Measurements from ENCODE around the gene RUSF1. TPM values are rescaled to one million over a fixed set of nuclear protein-coding genes. Genes with fewer than 3 reads are reported as not detected.
A peak's percentile ranks its signal among the peaks of the same experiment; 100 is the strongest.

RUSF1 gene
- total and polyA plus RNA-seq, 2 donors (not counting 1 experiment from before 2014, with no cell fraction given), result 23.1 to 41.8 TPM

DNA sequence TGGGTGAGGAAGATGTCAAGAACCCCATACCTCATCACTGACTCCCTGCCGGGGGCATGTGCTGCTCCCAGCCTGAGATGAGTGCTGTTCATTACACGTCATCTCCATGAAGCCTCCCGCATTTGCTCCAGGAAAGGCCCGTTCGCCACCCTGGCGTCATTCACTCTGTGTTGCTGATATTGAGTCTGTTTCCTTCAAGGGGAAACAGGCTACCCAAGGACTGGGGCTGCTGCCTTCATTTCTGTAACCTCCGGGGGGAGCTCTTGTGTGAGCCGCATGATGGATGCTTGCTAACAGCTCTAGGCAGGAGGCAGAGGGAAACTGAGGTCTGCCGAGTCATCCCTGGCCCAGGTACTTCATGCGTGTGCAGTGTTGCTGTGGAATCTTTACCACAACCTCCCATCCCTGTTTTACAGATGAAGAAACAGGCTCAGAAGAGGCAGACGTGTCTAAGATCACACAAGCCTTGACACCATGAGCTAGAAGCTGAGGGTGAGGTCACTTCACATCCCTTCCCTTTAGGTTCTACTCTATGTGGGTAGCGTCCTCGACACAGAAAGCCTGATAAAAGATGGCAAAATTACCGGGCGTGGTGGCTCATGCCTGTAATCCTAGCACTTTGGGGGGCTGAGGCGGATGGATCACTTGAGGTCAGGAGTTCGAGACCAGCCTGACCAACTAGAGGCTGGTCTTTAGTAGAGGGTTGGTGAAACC lies 52.4 kb downstream of the RUSF1 start:
- peak overlapping the region; percentile 15 for H3K4me2 ChIP-seq (ENCODE audit: extremely low read depth, insufficient read depth, low read length)

DNA sequence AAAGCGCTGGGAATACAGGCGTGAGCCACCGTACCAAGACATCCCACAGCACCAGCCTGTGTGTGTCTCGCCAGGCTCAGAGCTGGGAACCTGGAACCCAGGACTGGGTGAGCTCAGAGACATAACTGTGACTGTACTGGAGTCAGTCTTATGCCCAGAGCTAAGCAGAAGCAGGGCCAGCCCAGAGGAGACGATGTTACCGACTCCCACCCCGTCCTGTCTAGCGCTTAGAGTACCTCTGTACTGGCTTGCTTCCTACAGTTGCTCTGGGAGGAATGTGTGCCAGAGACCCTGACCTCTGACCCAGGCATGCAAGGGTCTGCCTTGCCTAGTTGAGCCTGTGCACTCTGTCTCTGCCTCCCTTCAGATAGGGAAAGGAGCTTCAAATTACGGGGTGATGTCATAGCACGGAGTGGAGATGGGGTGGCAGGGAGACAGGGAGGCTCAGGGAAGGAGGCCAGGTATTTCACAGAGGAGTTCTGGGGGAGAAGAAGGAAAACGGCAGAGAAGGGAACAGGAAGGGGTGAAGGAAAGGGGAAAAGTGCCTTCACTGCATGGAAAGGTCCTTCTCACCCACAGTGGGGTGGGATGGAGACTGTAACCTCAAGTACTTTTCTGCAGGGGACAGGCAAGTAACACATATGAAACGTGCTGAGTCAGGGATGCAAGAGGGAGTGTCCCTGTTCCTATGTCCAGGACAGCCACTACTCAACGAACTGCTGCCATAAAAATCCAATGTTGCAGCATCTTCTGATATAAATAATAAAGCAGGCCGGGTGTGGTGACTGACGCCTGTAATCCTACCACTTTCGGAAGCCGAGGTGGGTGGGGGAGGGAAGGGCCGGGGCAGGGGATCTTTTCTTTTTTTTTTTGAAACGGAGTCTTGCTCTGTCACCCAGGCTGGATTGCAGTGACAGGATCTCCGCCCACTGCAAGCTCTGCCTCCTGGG lies 54.7 kb downstream of the RUSF1 start:
- Histone ChIP-seq H3K27ac (ENCODE audit: insufficient read depth, low read length) (peak overlapping the region; percentile 50), H3K9me3 (ENCODE audit: control insufficient read depth, insufficient read depth, low read depth, low read length) (no peaks in the 10 kb centered on the region), H3K79me2 (ENCODE audit: control insufficient read depth, insufficient read depth, low read length) (peaks cover 37% of the 10 kb centered on the region), H3K36me3 (ENCODE audit: control insufficient read depth, insufficient read depth, low read length) (peaks cover 3% of the 10 kb centered on the region), H3K27me3 (ENCODE audit: control insufficient read depth, insufficient read depth, low read length) (no peaks in the 10 kb centered on the region), H3K4me1 (ENCODE audit: control insufficient read depth, extremely low read depth, insufficient read depth, low read length) (peaks cover 23% of the 10 kb centered on the region), H3K4me2 (ENCODE audit: extremely low read depth, insufficient read depth, low read length) (peak overlapping the region; percentile 17), H3K9ac (ENCODE audit: insufficient read depth, low read length) (no peak overlapping the region), H3K4me3 (replicated peaks in 1 of 4; ENCODE audit: control extremely low read depth in 1 of 4, insufficient read depth in 1 of 4, low read depth in 3 of 4, low read length in 4 of 4) (no peak overlapping the region), H4K20me1 (ENCODE audit: control insufficient read depth, extremely low read depth, insufficient read depth, low read length) (no peaks in the 10 kb centered on the region), H2AFZ (ENCODE audit: low read length) (no peak overlapping the region)
- peak; percentile 49 to 63 for DNase-seq (ENCODE audit: low read depth in 2 of 2)
- TF ChIP-seq, protein P1, sequence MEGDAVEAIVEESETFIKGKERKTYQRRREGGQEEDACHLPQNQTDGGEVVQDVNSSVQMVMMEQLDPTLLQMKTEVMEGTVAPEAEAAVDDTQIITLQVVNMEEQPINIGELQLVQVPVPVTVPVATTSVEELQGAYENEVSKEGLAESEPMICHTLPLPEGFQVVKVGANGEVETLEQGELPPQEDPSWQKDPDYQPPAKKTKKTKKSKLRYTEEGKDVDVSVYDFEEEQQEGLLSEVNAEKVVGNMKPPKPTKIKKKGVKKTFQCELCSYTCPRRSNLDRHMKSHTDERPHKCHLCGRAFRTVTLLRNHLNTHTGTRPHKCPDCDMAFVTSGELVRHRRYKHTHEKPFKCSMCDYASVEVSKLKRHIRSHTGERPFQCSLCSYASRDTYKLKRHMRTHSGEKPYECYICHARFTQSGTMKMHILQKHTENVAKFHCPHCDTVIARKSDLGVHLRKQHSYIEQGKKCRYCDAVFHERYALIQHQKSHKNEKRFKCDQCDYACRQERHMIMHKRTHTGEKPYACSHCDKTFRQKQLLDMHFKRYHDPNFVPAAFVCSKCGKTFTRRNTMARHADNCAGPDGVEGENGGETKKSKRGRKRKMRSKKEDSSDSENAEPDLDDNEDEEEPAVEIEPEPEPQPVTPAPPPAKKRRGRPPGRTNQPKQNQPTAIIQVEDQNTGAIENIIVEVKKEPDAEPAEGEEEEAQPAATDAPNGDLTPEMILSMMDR (conservative IDR thresholded peaks at IDR 0.05 in 1 of 2, IDR thresholded peaks at IDR 0.05 in 1 of 2; ENCODE audit: low read depth in 1 of 2, low read length in 2 of 2), result no peak
- TF ChIP-seq EZH2 (IDR thresholded peaks at IDR 0.05; ENCODE audit: low read length, missing control alignments), result no peak

More for the DNA sequence above, 52.4 kb downstream of the RUSF1 start:
- no peak for TF ChIP-seq EZH2 (IDR thresholded peaks at IDR 0.05; ENCODE audit: low read length, missing control alignments)
- TF ChIP-seq, protein P1 (conservative IDR thresholded peaks at IDR 0.05 in 1 of 2, IDR thresholded peaks at IDR 0.05 in 1 of 2; ENCODE audit: low read depth in 1 of 2, low read length in 2 of 2), result peak; percentile 26 to 35
- Histone ChIP-seq H3K4me3 (replicated peaks in 1 of 4; ENCODE audit: control extremely low read depth in 1 of 4, insufficient read depth in 1 of 4, low read depth in 3 of 4, low read length in 4 of 4) (no peak overlapping the region), H3K79me2 (ENCODE audit: control insufficient read depth, insufficient read depth, low read length) (peaks cover 37% of the 10 kb centered on the region), H3K27ac (ENCODE audit: insufficient read depth, low read length) (peak overlapping the region; percentile 26), H3K36me3 (ENCODE audit: control insufficient read depth, insufficient read depth, low read length) (peaks cover 3% of the 10 kb centered on the region), H3K27me3 (ENCODE audit: control insufficient read depth, insufficient read depth, low read length) (no peaks in the 10 kb centered on the region), H3K9ac (ENCODE audit: insufficient read depth, low read length) (no peak overlapping the region), H4K20me1 (ENCODE audit: control insufficient read depth, extremely low read depth, insufficient read depth, low read length) (no peaks in the 10 kb centered on the region), H3K4me1 (ENCODE audit: control insufficient read depth, extremely low read depth, insufficient read depth, low read length) (peaks cover 28% of the 10 kb centered on the region), H3K9me3 (ENCODE audit: control insufficient read depth, insufficient read depth, low read depth, low read length) (no peaks in the 10 kb centered on the region), H2AFZ (ENCODE audit: low read length) (no peak overlapping the region)
- DNase-seq (ENCODE audit: low read depth in 2 of 2), result no peak

DNA sequence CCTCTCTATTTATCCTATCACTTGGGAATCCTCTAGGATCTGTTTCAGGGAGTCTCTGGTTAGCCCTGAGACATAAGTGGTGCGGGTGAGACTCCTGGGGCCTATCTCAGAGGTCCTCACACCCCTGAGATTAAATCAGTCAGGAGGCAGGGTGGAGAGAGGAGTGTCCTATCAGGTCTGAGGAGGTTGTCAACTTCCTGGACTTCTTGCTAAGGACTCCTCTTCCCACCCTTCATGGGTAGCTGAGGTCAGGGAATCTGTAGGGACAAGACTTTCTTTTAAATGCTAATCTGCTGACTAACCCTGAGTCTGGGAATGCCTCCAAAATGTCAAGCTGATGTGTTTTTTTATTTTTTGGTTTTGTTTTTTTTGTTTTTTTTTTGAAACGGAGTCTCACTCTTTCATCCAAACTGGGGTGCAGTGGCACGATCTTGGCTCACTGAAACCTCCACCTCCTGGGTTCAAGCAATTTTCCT lies 55.5 kb downstream of the RUSF1 start:
- Histone ChIP-seq H3K4me1 (ENCODE audit: control insufficient read depth, extremely low read depth, insufficient read depth, low read length) (peaks cover 21% of the 10 kb centered on the region), H3K9me3 (ENCODE audit: control insufficient read depth, insufficient read depth, low read depth, low read length) (no peaks in the 10 kb centered on the region), H3K36me3 (ENCODE audit: control insufficient read depth, insufficient read depth, low read length) (peaks cover 1% of the 10 kb centered on the region), H3K27me3 (ENCODE audit: control insufficient read depth, insufficient read depth, low read length) (no peaks in the 10 kb centered on the region), H4K20me1 (ENCODE audit: control insufficient read depth, extremely low read depth, insufficient read depth, low read length) (no peaks in the 10 kb centered on the region), H3K79me2 (ENCODE audit: control insufficient read depth, insufficient read depth, low read length) (peaks cover 29% of the 10 kb centered on the region), H2AFZ (ENCODE audit: low read length) (no peak overlapping the region), H3K4me2 (ENCODE audit: extremely low read depth, insufficient read depth, low read length) (peak overlapping the region; percentile 58), H3K4me3 (replicated peaks in 1 of 4; ENCODE audit: control extremely low read depth in 1 of 4, insufficient read depth in 1 of 4, low read depth in 3 of 4, low read length in 4 of 4) (no peak overlapping the region), H3K27ac (ENCODE audit: insufficient read depth, low read length) (peak overlapping the region; percentile 91), H3K9ac (ENCODE audit: insufficient read depth, low read length) (no peak overlapping the region)
- TF ChIP-seq, protein P1 (conservative IDR thresholded peaks at IDR 0.05 in 1 of 2, IDR thresholded peaks at IDR 0.05 in 1 of 2; ENCODE audit: low read depth in 1 of 2, low read length in 2 of 2), result no peak
- TF ChIP-seq EZH2 (IDR thresholded peaks at IDR 0.05; ENCODE audit: low read length, missing control alignments), result no peak
- peak; percentile 93 for DNase-seq (ENCODE audit: low read depth in 2 of 2)
